Lower leg skin (tissue), 4 donors: ENCODE results near the gene LRP10. TPM values are rescaled to one million over a fixed set of nuclear protein-coding genes. Genes with fewer than 3 reads are reported as not detected.

Experiments
- DNase-seq, 2 donors: peaks; one replicate each; pipeline ENCODE4 v3.0.0-alpha.2; 2019; ENCODE audit warnings: low spot score in 2 of 2
- H3K4me3 ChIP-seq: fragments of 200-600 bp; sonication (generic); 2 replicates; pipeline ENCODE4 v1.5.1; 2017; ENCODE audit warnings: mild to moderate bottlenecking, low read depth; ENCODE audit not compliant: poor library complexity, severe bottlenecking
- CTCF ChIP-seq, 3 donors: fragments of 450-650 bp; IDR thresholded peaks; one replicate each; pipeline ENCODE4 v1.5.1; 2016; ENCODE audit warnings: antibody characterized with exemption in 3 of 3, mild to moderate bottlenecking in 3 of 3, moderate library complexity in 2 of 3
- POLR2A ChIP-seq, 2 donors: fragments of 450-650 bp; IDR thresholded peaks; one replicate each; pipeline ENCODE4 v1.6.1; 2016 to 2017; ENCODE audit warnings: antibody characterized with exemption in 2 of 2, mild to moderate bottlenecking in 1 of 2, moderate library complexity in 1 of 2
- WGBS, 2 donors: methylation state at CpG; one replicate each; pipeline ENCODE4 v1.1.5; 2018; 5-methylcytosine and 5-hydroxymethylcytosine counted together
- intact Hi-C: fragments of 100-400 bp; cut with DNase I; formaldehyde crosslinking; loops from one replicate; pipeline ENCODE4 v1.15.0; 2023; ENCODE audit warnings: low total_unique reads
- total RNA-seq, 4 donors: library from RNA; depleted of rRNA; stranded (reverse); fragments of >200 nt; gene quantifications; one replicate each; pipeline ENCODE4 v1.1.0, GENCODE V29; 2016

Gene LRP10
- total RNA-seq, 4 donors from 2014 or later = 148 to 209 (median 167) TPM

GRCh38 chr14:22923746-22924145, 52.2 kb downstream of the LRP10 start:
- intact Hi-C loops = no loop called here
- no peak for DNase-seq
- H3K4me3 ChIP-seq = no peak overlapping the region
- WGBS, 2 donors = 96 to 98% methylated on average over 5 of the region's 5 CpGs
- no peak for TF ChIP-seq CTCF (IDR thresholded peaks at IDR 0.05)
- no peak for TF ChIP-seq POLR2A (IDR thresholded peaks at IDR 0.05)

GRCh38 chr14:22925513-22925912, 54.0 kb downstream of the LRP10 start:
- intact Hi-C loops = no loop called here
- no peak for TF ChIP-seq CTCF (IDR thresholded peaks at IDR 0.05)
- no peak for TF ChIP-seq POLR2A (IDR thresholded peaks at IDR 0.05)
- WGBS, 2 donors = 96 to 97% methylated on average over 8 of the region's 8 CpGs
- DNase-seq = no peak
- H3K4me3 ChIP-seq = no peak overlapping the region

GRCh38 chr14:22926316-22926715, 54.8 kb downstream of the LRP10 start:
- DNase-seq = no peak
- intact Hi-C loops = no loop called here
- TF ChIP-seq CTCF (IDR thresholded peaks at IDR 0.05) = no peak
- TF ChIP-seq POLR2A (IDR thresholded peaks at IDR 0.05) = no peak
- H3K4me3 ChIP-seq = no peak overlapping the region
- WGBS, 2 donors = 77 to 84% methylated on average over 4 of the region's 4 CpGs

GRCh38 chr14:22928237-22929103, 56.9 kb downstream of the LRP10 start:
- TF ChIP-seq POLR2A (IDR thresholded peaks at IDR 0.05) = no peak
- TF ChIP-seq CTCF (IDR thresholded peaks at IDR 0.05) = no peak
- DNase-seq = no peak
- H3K4me3 ChIP-seq = peak overlapping the region; percentile 94
- 9% methylated on average over 12 of the region's 12 CpGs for WGBS, 2 donors
- intact Hi-C loops = no loop called here

- TF ChIP-seq CTCF (IDR thresholded peaks at IDR 0.05) = peak in 1 of 3 donors; percentile 62
- TF ChIP-seq POLR2A (IDR thresholded peaks at IDR 0.05) = no peak
- intact Hi-C loops = no loop called here
- DNase-seq = peak; percentile 99 to 100
- WGBS, 2 donors = 0 to 1% methylated on average over 51 of the region's 51 CpGs
- H3K4me3 ChIP-seq = peak within 1 kb of the TSS; percentile 94
Measured at GRCh38 chr14:22929104-22929960, 57.8 kb downstream of the LRP10 start, which contains the start of gene PRMT5. TSS of gene PRMT5 (minus strand) at chr14:22929376. CDS start at chr14:22929361, 15 bp downstream.
